Hindlimb muscle (tissue), 1 donor: ENCODE measurements around the gene TUBB4A. TPM values are rescaled to one million over a fixed set of nuclear protein-coding genes. Genes with fewer than 3 reads are reported as not detected.

Source experiments
- DNase-seq: peaks from one replicate; pipeline ENCODE4 v3.0.0-alpha.2; 2013
- polyA plus RNA-seq: library from polyadenylated mRNA; unstranded; fragments of 120-200 nt; gene quantifications from one replicate; pipeline ENCODE4 v1.2.1, GENCODE V29; 2013; ENCODE audit not compliant: insufficient read length

TUBB4A gene
- polyA plus RNA-seq, 1 donor: 0.49 TPM

DNA sequence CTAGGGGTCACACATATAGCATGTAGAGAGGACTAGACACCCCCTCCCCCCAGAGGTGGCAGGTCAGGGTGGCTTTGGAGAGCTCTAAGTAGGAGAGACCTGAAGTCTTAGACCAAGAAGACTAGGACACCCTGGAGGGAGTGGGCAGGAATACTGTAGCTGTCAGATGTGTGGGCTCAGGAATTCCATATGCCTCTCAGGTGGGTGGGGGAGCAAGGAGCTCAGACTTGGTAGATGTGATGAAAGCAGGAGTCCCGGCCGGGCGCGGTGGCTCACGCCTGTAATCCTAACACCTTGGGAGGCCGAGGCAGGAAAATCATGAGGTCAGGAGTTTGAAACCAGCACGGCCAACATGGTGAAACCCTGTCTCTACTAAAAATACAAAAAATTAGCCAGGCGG, 36.4 kb downstream of the TUBB4A start:
- no peak for DNase-seq

DNA sequence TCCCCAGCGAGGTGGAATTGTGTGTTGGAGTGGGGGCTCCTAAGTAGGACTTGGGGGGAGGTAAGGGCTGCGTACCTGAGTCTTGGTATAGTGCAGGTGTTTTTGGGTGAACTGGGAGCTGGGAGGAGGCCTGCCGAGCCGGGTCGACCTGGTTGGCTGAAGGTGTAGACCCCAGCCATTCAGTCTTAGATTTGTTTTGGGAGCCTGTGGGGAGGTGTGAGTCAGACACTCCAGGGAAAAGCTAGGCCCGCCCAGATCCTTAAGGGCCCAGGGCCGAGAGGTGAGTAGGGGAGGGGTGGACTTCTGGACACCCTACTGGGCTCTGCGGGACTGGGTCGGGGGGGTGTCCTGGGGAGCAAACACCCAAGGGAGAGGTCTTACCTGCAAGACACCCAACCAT, 37.1 kb downstream of the TUBB4A start:
- DNase-seq: no peak

DNA sequence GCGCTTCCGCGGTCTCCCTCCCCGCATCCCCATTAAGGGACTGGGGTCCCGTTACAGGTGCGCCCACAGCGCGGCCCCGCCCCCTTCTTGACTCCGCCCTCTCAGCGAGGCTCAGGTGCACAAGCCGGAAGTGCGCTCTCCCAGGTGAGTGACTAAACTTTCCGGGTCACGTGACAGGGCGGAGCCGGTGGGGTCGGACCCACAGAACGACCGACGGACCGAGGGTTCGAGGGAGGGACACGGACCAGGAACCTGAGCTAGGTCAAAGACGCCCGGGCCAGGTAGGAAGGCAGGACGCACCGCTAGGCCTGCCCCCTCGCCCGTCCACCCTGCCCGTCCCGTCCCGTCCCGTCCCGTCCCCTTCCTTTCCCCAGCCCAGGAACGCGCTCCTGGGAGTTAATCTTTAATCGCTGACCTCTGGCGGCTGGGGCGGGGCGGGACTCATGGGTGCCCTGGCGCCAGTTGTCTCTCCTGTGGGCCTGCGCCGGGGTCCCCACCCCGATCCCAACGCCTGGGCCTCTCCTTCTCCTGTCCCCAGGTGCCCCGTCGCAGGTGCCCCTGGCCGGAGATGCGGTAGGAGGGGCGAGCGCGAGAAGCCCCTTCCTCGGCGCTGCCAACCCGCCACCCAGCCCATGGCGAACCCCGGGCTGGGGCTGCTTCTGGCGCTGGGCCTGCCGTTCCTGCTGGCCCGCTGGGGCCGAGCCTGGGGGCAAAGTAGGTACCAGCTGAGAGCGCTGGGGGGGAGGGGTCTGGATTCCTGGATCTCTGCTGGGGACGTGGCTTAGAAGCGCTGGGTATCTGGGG, 37.8 kb downstream of the TUBB4A start, which contains the start of gene CRB3:
CRB3 (plus strand) TSS at position 202 of the 804 bp plus-strand sequence; CDS start at position 633, 431 bp downstream.
- DNase-seq: no peak

DNA sequence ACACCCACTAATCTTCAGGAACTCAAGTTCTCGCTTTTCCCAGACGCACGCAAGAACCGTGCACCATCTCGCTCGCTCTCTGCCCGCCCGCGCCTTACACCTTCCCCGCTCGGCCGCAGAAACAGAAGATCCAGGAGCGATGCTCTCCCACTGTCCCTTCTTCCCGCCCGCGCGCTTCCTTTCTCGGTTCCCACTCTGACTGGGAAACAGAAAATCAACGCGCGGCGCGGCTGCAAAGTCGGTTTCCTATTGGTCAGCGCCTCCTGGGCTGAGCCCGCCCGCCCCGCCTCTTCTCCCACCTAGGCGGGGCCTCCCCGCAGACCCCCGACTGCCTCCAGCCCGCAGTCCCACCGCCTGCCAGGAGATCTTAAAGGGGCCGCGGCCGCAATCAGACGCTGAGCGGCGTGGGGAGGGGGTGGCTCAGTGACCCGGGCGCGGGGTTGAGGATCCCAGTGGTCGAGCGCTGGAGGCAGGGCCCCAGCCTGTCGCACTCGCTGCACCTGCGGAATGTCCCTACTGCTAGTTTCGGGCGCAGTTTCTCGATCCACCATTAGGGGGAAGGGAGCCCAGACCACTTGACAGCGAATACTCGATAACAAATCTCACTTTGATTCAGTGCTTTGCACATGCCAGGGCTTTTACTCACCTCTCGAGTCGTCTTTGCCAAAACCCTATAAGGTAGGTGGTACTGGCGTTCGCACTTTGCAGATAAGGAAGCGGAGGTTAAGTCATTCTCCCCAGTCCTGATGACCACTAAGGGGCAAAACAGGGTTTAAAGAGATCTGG, 41.8 kb downstream of the TUBB4A start:
- DNase-seq: peak; percentile 99

DNA sequence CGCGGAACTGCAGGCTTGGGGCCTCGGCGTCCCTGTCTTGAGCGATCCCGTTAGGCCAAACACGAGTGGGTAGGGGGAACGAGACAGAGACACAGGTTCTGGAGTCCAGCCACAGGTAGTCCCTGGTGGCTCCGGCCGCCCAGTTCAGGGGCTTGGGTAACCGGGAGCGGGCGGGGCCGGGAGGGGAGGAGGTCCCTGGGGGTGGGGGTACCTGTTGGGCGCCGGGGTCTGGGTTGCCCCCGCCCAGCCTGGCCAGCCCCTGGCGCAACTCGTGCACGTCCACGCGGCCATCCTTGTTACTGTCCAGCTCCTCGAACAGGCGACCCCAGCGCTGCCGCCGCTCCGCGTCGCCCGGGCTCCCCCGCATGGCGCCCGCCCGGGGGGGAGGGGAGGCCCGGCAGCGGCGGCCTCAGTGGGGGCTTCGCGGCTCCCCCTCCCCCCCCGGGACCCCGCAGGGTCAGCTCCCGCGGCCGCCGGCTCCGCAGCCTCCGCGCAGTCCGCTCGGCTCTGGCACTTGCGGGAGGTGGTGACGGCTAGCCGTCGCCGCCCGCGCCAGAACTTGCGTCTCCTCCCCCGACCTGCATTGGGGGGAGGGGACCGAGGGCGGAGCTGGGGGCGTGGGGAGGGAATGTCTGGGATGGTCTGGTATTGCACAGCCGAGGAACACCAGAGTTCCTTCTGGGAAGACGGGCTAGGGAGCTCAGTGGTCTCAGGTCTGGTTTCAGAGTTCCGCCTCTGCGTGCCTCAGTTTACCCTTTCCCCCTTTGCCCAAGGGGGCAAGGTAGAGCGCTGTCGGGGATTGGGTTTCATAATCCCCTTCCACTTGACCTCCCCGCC, 42.6 kb downstream of the TUBB4A start, which contains the start of gene SLC25A23:
SLC25A23 (minus strand) TSS at position 531 of the 837 bp plus-strand sequence; CDS start at position 367, 164 bp downstream.
- DNase-seq: peak; percentile 79

DNA sequence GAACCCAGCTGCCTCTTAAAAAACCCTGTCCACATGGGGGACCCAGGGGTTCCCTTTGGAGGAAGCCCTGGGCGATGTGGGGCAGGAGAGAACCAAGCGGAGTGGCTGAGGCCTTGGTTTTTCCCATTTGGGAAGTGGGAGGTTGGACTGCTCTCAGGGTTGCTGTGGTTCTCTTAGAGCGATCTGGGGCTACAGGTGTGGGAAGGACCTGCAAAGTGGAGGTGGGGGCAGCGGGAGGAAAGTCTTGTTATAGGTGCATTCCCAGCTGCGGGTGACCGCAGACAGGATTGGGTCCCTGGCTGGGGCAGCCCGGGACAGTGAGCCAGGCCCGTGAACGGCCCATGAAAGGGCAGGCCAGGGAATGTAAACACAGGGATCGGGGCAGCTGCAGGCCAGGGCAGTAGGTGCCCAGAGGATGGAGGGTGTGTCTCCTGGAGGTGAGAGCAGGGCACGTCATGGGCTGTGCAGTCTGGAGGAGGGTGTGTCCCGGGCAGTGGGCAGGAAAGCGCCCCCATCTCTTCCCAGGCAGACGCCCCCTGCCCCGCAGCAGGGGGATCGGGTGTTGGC, 43.3 kb downstream of the TUBB4A start:
- DNase-seq: no peak

DNA sequence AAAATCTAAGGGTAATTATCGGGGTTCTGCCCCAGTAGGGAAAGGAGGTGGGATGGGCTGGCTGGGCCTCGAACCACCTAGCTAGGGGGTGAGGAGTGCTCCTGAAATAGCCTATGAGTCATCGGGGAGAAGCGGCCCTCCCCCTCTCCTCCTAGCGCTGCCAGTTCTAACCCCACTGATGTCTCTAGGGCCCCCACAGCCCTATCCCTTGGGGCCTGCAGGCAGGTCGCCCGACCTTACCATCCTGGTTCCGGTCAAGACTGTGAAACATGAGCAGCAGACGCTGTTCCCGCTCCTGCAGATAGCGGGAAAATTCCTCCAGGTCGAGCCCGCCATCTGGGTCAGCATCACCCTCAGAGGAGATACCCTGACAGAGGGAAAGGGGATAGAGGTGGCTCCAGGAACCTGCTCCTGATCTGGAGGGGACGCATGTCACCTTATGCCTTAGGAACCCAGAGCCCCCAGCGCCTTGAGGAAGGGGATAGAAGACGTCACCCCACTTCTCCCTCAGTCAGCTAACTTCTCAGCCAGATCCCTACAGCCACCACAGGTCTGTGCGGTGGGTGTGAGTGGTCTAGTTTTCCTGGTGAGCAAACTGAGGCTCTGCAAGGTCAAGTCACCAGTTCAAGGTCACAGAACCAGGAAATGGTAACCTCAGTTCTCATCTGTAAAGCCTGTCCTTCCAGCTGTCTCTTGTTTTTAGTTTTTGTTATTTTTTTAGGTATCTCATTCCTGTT, 44.0 kb downstream of the TUBB4A start:
- no peak for DNase-seq

DNA sequence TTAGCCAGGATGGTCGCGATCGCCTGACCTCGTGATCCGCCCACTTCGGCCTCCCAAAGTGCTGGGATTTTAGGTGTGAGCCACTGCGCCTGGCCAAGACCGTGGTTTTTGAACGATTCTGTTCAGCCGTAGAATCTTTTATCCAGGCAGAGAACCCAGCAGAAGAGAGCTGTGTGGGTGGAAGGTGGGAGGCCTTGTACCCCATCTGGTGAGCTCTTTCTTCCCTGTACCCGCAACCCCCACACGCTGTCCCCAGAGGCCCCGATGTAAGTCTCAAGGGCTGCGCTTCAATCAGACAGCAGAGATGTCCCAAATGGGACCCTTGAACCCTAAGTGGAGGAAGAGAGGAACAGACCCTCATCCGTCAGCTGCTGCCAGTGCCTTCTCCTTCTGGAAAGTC, 46.2 kb downstream of the TUBB4A start:
- DNase-seq: no peak

DNA sequence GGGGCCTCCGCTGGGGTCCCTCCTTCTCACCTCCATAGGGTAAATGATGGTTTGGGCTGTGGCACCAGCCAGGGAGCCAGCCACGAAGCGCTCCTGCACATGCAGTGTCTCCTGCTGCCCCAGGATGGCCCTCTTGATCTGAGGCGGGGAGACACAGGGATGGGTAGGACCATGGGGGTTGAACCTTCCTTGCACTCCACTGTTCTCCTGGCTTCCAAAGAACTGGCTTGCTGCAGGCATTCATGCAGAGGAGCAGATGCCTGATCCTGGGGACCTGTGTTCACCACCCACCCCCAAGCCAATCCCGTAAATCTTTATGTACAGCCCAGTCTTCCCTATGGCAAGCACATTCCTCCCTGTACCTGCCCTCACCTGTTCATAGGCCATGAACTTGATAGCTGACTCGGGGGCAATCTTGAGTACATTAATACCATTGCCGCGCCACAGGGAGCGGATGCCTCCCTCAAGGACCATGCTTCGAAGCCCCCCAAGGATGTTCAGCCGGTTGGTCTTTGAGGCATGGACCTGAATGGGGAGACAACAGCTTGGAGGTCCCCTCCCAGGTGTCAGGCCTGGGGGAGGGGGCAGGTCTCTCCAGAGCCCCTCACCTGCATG, 48.1 kb downstream of the TUBB4A start:
- DNase-seq: no peak

DNA sequence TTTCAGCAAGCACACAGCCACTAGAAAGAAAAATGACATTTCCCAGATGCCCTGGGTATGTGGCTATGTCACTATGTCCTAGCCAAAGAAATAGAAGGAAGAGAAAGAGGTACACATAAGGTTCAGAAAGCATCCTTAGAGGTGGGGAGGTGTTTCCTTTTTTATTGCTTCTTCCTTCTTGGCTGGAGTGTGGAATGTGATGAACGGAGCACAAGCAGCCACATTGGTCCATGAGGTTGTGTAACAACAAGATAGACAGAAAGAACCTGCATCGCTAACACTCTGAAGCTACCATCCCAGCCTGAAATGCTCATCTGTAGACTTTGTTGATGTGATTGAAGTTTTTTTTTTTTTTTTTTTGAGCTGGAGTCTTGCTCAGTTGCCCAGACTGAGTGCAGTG, 49.2 kb downstream of the TUBB4A start:
- DNase-seq: no peak

DNA sequence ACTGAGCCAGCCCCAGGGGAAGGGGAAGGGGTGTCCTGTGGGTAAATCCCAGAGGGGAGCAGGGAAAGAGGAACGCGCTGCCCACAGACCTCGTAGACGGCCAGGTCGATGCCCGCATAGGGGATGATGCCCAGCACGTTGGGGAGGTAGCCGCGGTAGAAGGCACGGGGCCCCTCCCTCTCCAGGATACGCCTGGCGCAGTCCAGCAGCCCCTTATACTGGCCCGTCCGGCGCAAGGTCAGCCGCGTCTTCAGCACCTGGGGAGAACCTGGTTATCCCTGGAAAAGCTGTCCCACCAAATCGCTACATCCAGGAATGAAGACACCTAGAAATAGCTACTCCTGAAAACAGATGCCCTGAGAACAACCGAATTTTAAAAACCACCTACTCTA, 49.9 kb downstream of the TUBB4A start:
- DNase-seq: no peak

DNA sequence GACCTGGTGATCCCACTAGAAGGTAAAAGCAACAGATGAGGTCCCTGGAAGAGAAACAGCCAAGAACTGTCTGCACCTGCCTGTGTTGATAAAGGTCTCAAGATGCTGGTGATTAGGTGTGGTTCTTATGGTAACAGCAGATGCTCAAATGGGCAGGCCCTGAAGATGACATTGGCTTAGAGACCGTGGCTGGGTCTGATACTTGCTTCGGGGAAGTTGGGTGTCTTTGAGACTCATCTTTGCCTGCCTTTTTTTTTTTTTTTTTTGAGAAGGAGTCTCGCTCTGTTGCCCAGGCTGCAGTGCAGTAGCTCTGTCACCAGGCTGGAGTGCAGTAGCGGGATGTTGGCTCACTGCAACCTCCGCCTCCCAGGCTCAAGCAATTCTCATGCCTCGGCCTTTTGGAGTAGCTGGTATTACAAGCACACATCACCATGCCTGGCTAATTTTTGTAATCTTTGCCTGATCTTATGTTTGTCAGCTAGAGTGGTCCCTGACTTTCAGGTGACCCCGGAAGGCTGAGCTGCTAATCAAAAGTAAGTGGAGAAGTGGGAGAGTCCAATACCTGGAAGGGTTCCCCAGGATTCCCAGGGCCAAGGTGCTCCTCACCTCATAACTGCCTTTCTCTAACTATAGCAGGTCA, 50.4 kb downstream of the TUBB4A start:
- no peak for DNase-seq

DNA sequence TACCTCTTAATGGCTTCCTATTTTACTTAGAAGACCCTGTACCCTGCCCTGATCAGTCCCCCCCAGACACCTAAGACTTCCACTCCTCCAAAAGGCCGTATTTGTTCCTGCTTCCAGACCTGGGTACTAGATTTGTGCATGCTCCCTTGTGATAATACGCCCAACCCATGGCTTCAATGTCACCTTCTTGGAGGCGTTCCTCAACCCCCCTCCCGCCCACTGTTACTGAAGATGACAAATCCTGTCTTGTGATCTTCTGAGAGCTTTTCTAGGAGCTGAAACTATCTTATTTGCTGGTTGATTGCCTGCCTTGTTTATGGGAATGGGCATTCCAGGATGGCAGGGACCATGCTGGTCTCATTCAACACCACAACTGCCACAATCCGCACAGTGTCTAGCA, 51.9 kb downstream of the TUBB4A start:
- DNase-seq: no peak

DNA sequence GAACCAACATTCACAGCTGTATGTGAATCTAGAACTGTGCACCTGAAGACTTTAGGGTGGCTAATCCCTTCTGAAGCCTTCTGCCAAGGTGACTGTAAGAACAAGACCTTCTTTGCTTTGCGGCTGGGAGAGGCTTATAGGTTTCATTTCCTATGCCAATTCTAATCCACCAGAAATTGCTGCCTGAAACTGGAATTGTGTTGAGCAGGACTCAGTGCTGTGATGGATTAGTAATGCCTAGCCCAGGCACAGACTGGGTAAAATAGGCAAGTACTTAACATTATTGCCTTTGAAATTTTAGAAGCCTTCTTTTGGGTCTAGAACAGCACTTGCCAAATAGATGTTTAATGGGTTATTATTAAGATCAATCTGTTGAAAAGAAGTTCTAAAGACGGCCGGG, 54.1 kb downstream of the TUBB4A start:
- DNase-seq: no peak

DNA sequence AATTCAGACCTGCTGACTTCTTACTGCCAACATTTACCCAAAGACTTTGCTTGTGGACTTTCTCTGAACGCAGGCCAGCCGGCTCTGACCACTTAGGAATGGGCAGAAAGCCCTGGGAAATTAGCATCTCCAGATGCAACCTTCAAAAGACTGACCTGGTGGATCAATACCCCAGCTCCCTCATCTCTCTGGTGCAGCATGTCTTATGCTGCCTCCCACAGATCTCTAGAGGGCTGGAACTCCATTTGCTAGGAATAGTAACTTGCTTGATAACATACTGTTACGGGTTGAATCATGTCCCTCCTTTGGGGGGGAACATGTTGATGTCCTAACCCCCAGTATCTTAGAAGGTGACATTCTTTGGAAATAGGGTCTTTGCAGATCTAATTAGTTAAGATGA, 55.7 kb downstream of the TUBB4A start:
- DNase-seq: no peak

Other genes starting within 250 kb of the TUBB4A start
- 52.9 TPM for gene MLLT1, start 222.3 kb downstream of the TUBB4A start, polyA plus RNA-seq
- gene ACER1, start 168.7 kb downstream of the TUBB4A start, polyA plus RNA-seq: not detected
- gene CLPP, start 140.8 kb downstream of the TUBB4A start, polyA plus RNA-seq: 63.1 TPM
- gene ALKBH7, start 129.5 kb downstream of the TUBB4A start, polyA plus RNA-seq: 114 TPM
- 0.80 TPM for gene PSPN, start 126.4 kb downstream of the TUBB4A start, polyA plus RNA-seq
- gene GTF2F1, start 109.1 kb downstream of the TUBB4A start, polyA plus RNA-seq: 76.4 TPM
- 213 TPM for gene KHSRP, start 77.5 kb downstream of the TUBB4A start, polyA plus RNA-seq
- gene SLC25A41, start 68.5 kb downstream of the TUBB4A start, polyA plus RNA-seq: 0.41 TPM
- 35.8 TPM for gene SLC25A23, start 42.5 kb downstream of the TUBB4A start, polyA plus RNA-seq
- 0.18 TPM for gene CRB3, start 38.0 kb downstream of the TUBB4A start, polyA plus RNA-seq
- 1.2 TPM for gene DENND1C, start 20.5 kb downstream of the TUBB4A start, polyA plus RNA-seq
- 0.58 TPM for gene TNFSF9, start 28.7 kb upstream of the TUBB4A start, polyA plus RNA-seq
- not detected for gene CD70, start 88.8 kb upstream of the TUBB4A start, polyA plus RNA-seq
- 0.26 TPM for gene TNFSF14, start 167.9 kb upstream of the TUBB4A start, polyA plus RNA-seq
- gene C3, start 218.3 kb upstream of the TUBB4A start, polyA plus RNA-seq: 60.1 TPM
- gene GPR108, start 235.3 kb upstream of the TUBB4A start, polyA plus RNA-seq: 33.7 TPM
- gene TRIP10, start 237.4 kb upstream of the TUBB4A start, polyA plus RNA-seq: 61.3 TPM